22Rv1 (cell line): ENCODE measurements around the gene RAB3A.

Experiments
- CTCF ChIP-seq: fragments of 450-650 bp; IDR thresholded peaks from 2 replicates; pipeline ENCODE4 v1.5.1; 2017; ENCODE audit warnings: mild to moderate bottlenecking
- ZFX ChIP-seq: fragments of 450-650 bp; IDR thresholded peaks from 2 replicates; pipeline ENCODE4 v1.6.1; 2017; ENCODE audit warnings: antibody characterized with exemption, borderline replicate concordance

GRCh38 chr19:18251587-18252369 is 47.9 kb upstream of the RAB3A start:
- TF ChIP-seq CTCF: peak; percentile 83
- TF ChIP-seq ZFX: no peak
